Dermis lymphatic vessel endothelial cell (primary cell): ENCODE measurements around the gene RSRC2. TPM values are rescaled to one million over a fixed set of nuclear protein-coding genes. Genes with fewer than 3 reads are reported as not detected.

Experiments used
- total RNA-seq: library from RNA; depleted of rRNA; stranded (reverse); fragments of >200 nt; gene quantifications from 2 replicates; pipeline ENCODE4 v1.2.1, GENCODE V29; 2014

The RSRC2 gene, protein sequence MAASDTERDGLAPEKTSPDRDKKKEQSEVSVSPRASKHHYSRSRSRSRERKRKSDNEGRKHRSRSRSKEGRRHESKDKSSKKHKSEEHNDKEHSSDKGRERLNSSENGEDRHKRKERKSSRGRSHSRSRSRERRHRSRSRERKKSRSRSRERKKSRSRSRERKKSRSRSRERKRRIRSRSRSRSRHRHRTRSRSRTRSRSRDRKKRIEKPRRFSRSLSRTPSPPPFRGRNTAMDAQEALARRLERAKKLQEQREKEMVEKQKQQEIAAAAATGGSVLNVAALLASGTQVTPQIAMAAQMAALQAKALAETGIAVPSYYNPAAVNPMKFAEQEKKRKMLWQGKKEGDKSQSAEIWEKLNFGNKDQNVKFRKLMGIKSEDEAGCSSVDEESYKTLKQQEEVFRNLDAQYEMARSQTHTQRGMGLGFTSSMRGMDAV
- total RNA-seq = 28.8 and 40.3 TPM in 2 replicates

DNA sequence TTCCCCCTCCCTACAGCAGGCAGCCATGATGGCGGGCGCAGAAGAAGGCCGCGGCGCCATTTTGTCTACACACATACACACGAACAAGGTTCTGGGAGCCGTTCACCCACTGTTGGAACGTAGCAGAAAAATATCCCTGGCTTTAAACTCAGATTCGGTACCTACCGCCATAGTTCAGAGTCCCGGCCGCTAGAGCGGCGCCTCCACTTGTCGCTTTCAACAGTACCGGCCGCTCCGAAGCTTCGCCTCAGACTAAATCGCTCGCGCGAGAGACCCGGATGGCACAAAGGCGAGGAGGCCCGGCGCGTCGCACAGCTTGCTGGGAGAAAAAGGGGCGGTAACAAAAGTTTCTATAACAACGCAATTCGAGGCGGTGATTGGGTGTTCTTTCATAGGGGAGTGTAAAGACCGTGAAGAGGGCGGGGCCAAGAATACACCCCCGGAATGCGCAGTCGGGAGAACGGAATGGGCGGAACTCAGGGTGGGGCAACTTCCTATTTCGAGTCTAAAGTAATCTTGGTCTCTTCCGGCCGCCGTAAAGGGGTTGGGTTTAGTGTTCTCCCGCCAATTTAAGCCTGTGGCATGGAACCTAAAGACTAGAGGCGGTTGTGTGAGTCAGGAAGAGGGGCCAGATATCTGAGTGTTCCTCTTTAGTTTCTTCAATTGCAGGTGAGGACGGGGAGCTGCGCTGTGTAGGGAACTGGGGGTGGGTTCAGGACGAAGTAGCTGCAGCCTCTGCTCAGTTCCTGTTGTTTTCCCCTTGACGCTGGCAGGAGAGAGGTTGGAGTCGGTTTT, at the start of gene RSRC2, which contains the start of gene KNTC1:
RSRC2 (minus strand) TSS at position 254 of the 795 bp plus-strand sequence; CDS start at position 171, 83 bp downstream.
KNTC1 (plus strand) TSS at position 567 of the 795 bp plus-strand sequence. CDS start 2,815 bp downstream, outside the sequence.

GRCh38 chr12:122500685-122501488, 25.8 kb downstream of the RSRC2 start, which contains the start of gene ZCCHC8:
Gene ZCCHC8 (minus strand): TSS chr12:122500932. CDS start chr12:122500840, 92 bp downstream.

Other genes starting within 250 kb of the RSRC2 start
- 23.6 and 28.7 TPM in 2 replicates for gene CLIP1, start 104.3 kb downstream of the RSRC2 start, total RNA-seq
- gene ZCCHC8, start 26.0 kb downstream of the RSRC2 start, total RNA-seq = 12.6 and 15.0 TPM in 2 replicates
- gene KNTC1, start 313 bp upstream of the RSRC2 start, total RNA-seq = 14.2 TPM in 2 replicates
- not detected in 2 replicates for gene HCAR2, start 176.4 kb upstream of the RSRC2 start, total RNA-seq
- gene HCAR3, start 189.9 kb upstream of the RSRC2 start, total RNA-seq = not detected in 2 replicates
- under 0.01 TPM in 2 replicates for gene HCAR1, start 203.9 kb upstream of the RSRC2 start, total RNA-seq
- 29.4 and 36.9 TPM in 2 replicates for gene DENR, start 225.9 kb upstream of the RSRC2 start, total RNA-seq
- gene CCDC62, start 247.6 kb upstream of the RSRC2 start, total RNA-seq = 0.33 and 0.43 TPM in 2 replicates